GM23248 (cell line): Measurements from ENCODE around the gene MVB12B.

ENCODE experiments used
- EZH2 ChIP-seq: fragments of 200-600 bp; sonication (generic); IDR thresholded peaks from 2 replicates; pipeline ENCODE4 v1.6.1; 2018; ENCODE audit warnings: antibody characterized with exemption, mild to moderate bottlenecking; ENCODE audit not compliant: insufficient read depth, poor library complexity, severe bottlenecking
- EZH2phosphoT487 ChIP-seq: fragments of 200-600 bp; sonication (generic); IDR thresholded peaks from 2 replicates; pipeline ENCODE4 v1.6.1; 2018; ENCODE audit warnings: antibody characterized with exemption, moderate library complexity, mild to moderate bottlenecking, low read depth; ENCODE audit not compliant: insufficient read depth

GRCh38 chr9:126347911-126348760 is 21.5 kb downstream of the MVB12B start:
- TF ChIP-seq EZH2phosphoT487, result no peak
- TF ChIP-seq EZH2, result no peak
